NCI-H1694 treated with DMSO at 0.1 percent for 48 hours (cell line): Measurements from ENCODE around the gene NUP98.

Experiments
- DNase-seq: peaks from one replicate; lab custom pipeline; 2025; lab: John Stamatoyannopoulos, UW

The NUP98 gene

DNA sequence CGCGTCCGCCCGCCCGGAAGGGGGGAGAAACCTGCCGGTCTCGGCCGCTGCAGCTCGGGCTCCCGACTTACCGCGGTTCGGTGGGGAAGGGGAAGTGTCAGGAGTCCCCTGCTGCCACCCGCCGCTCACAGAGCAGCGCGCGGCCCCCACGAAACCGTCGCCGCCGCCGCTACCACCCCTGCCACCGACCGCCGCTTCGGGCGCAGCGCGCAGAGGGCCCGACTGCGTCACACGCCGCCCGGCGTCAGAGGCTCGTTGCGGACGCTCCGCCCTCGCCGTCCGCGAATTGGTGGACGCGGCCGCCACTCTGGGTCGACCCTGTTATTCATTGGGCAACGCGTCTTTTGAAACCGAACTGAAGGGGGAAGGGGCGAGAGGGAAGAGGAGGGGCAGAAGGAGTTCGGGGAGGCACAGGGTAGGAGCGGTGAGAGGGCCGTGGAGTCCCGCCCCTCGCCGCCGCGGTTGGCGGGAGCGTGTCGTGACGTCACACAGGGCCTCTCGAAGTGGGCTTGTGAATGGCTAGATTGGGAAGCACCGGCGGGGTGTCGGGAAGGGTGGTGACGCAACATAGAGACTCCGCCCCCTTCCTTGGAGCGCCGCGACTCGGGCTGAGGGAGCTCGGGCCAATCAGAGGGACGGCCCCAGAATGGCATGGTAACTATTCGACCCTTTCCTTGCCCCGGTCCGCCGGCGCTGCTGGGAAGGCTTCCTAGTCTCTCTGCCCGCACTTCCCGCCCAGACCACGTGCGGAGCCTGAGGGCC, at the start of gene NUP98:
NUP98 (minus strand) TSS at position 226 of the 762 bp plus-strand sequence. CDS start 15,437 bp downstream, outside the sequence.
- peak; percentile 97 for DNase-seq

DNA sequence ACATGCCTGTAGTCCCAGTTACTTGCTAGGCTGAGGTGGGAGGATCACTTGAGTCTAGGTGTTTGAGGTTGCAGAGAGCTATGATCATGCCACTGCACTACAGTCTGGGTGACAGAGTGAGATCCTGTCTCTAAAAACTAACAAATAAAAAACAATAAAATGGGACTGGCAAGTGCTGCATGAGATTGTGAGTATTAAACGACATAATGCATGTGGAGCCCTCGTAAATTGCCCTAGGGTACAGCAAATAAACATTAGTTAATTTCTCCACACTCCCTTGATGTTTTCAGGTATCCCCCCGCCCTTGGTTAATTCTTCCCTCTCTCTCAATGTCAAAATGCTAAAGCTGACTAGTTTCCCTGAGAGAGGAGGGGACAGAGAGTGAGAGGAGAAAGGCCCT, 48.3 kb upstream of the NUP98 start:
- DNase-seq: no peak

DNA sequence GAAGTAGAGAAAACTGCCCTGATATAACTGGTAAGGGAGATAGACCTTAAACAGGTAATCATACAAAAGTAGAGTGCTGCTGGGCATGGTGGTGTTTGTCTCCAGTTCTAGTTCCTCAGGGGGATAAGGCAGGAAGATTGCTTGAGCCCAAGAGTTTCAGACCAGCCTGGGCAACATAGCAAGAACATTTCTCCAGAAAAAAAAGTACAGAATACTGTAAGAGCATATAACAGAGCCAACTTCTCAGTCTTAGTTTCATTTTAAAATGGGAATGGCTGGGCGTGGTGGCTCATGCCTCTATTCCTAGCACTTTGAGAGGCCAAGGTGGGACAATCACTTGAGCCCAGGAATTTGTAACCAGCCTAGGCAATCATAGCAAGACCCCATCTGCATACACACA, 47.9 kb upstream of the NUP98 start:
- no peak for DNase-seq

- DNase-seq: no peak
These were observed 46.0 kb upstream of the NUP98 start for GRCh38 chr11:3843326-3843725.

- peak; percentile 57 for DNase-seq
These were observed 44.3 kb upstream of the NUP98 start for GRCh38 chr11:3841426-3842350.

GRCh38 chr11:3840870-3841425, 43.6 kb upstream of the NUP98 start, which contains the start of gene RHOG:
TSS of gene RHOG (minus strand) at chr11:3840959. CDS start at chr11:3828138, 12,821 bp downstream.
- DNase-seq: no peak

DNA sequence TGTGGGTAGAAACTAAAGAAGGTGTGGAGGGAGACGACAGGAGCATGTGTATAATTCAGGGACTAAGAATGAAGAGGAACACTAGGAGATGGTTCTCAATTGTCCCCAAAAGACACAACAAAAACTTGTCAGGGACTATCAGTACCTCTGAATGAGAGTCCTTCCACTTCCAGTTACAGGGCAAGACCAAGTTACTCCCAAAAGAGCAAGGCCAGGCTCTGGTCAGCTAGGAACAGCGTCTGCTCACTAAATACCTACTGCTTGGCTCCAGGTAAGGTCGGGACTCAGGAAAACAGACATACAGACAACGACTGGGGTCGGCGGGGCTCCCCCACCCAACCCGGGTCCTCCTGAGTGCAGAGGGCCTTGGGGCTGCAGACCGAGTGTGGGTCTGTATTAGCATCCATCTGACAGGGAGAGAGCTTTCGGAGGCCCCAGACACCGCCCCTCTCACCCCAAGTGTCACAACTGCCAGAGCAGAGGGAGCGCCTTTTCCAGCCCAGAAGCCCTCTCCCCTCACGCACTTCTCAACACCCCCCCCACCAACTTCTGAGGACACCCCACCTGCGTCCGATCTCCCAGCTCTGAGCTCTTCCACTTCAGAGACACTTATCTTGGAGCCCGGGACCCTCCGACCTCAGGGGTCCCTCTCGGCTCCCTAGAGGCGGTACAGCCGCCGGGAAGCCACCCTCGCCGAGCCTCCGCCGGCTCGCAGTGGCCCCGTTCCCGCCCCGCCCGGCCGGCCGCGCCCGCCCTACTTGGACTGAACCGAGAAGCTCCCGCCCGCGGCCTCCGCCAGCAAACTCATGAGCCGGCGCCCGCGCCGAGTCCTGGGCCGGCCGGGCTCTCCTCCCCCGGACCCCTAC, 42.9 kb upstream of the NUP98 start:
- no peak for DNase-seq

- DNase-seq: no peak
These were observed 41.1 kb upstream of the NUP98 start for GRCh38 chr11:3838504-3838903.

GRCh38 chr11:3837793-3838192, 40.4 kb upstream of the NUP98 start:
- DNase-seq: no peak

DNA sequence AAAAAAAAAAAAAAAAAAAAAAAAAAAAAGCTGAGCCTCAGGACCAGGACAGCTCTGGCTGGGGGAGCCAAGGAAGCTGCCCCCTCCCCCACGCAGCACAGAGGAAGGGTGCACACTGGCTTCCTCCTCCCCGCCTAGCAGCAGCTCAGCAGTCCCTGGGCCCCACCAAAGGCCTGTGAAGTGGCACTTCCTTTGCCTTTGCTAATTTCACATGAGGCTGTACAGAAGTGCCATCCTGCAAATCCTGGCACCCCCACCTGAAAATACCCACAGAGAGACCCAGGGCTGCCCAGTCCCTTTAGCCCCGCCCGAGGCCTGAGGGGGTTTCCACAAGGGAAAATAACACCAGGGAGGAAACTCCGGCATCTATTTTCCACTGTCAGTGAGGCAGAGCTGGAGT, 39.5 kb upstream of the NUP98 start:
- DNase-seq: no peak

DNA sequence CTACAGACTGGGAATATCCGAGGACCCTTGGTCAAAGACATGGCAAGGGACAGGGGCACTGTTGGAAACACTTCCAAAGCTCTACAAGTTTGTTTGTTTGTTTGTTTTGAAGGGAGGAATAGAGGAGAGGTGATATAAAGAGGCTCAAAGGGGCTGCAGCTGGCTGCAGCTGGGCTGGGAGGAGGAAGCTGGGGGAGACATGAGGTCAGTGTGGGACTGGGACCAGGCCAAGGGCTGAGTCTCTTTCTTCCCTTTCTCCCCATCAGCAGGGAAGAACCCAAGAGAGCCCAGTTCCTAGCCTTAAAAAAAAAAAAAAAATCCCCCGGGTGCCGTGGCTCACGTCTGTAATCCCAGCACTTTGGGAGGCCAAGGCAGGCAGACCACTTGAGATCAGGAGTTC, 38.4 kb upstream of the NUP98 start:
- DNase-seq: no peak

GRCh38 chr11:3834664-3835461, 37.5 kb upstream of the NUP98 start:
- no peak for DNase-seq

GRCh38 chr11:3834349-3834663, 37.0 kb upstream of the NUP98 start:
- no peak for DNase-seq

- no peak for DNase-seq
These were observed 36.1 kb upstream of the NUP98 start for GRCh38 chr11:3833449-3833848.

- DNase-seq: no peak
These were observed 35.5 kb upstream of the NUP98 start for GRCh38 chr11:3832816-3833215.

DNA sequence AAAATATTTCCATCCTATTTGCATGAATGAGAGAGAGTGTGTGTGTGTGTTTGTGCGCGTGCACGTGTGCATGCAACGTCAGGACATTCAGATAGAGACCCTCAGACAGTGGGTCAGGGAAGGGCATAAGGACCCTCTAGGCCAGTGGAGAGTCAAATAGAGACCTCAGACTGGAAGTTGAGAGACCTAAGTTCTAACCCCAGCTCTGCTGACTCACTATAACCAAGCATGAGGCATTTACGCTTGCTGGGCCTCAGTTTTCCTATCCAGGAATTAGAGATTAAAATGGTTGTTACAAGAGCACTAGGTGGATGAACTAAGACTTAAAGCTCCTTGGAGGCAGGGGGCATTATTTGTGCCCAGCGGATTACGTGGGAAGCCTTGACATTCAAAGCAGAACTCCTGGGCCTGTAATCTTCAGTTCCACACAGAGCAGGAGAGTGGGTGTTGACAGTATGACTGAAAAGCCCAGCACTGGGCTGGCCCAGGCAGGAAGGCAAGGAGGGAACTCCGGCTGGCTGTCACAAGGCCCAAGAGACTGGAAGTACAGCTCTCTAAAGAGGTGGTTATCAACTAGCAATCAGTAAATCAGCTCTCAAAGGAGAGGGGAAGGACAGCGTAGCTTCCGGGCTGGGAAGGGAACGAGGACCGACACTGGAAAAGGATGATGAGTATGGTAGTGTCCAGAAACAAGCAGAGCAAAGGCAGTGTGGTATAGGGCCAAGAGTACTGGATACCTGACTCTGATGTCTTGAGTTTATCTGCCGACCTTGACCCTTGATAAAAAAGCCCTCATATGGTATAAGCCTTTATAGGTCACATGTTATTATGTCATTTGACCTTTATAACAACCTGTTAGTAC, 34.3 kb upstream of the NUP98 start:
- DNase-seq: no peak

GRCh38 chr11:3830730-3831129, 33.4 kb upstream of the NUP98 start:
- no peak for DNase-seq

DNA sequence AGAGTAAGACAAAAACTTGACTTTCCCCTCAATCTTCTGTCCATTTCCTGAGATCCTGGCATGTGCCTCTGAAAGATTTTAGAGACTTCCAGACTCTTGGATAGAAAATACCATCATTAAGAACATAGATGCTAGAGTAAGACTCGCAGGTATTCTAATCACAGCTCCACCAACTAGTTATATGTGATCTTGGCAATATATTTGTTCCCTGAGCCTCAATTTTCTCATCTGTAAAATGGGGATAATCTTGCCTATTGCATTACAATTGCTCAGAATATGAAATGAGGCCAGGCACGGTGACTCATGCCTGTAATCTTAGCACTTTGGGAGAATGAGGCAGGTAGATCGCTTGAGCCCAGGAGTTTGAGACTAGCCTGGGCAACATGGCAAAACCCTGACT, 32.7 kb upstream of the NUP98 start:
- no peak for DNase-seq

DNA sequence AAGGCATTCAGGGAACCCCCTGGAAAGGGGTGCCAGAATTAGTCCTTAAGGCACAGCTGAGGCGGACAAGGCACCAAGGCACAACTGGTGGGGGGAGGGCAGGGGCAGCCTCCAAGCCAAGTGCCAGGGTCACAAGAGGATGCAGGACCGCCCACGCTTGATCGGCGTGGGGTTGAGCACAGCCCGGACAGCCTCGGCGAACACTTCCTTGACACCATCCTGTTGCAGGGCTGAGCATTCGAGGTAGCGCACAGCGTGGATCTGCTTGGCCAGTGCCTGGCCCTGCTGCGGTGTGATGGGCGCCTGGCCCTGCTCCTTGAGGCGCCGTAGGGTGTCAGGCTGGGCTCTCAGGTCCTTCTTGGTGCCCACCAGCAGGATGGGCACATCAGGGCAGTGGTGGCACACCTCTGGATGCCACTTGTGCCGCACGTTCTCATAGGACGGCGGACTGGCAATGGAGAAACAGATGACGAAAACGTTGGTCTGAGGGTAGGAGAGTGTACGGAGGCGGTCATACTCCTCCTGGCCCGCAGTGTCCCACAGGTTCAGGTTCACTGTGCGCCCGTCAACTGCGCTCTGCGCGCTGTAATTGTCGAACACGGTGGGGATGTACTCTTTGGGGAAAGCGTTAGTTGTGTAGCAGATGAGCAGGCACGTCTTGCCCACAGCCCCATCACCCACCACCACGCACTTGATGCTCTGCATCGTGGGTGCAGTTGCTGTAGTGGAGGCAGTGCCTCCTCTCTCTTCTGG, 30.3 kb upstream of the NUP98 start:
- no peak for DNase-seq
